ENCODE data around the gene PCED1A.

Gene PCED1A

DNA sequence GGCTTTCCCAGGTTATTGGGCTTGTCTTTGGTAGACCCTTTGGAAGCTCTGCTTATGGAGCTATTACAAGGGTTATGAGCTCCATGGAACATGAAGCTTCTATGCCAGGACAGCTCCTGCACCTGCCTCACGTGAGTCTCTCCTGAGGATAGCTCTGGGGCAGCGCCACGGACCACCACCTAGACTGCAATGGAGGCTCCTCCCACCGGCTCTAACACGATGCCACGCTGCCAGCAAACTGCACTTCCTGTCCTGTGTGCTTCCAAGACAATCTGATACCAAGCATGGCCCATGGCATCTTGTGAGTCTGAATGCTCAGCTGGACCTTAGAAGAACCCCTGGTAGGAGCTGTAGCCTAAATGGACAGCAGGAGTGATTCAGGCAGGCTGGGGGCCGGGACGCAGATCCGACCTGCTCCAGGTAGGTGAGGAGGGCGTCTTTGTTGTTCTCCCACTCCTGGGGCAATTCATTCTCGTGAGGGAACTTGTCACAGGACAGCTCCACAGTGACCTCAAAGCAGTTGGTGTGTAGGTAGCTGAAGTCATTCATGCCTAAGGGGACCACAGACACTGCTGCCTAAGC lies 45.5 kb downstream of the PCED1A start:
- TF ChIP-seq, protein P1, sequence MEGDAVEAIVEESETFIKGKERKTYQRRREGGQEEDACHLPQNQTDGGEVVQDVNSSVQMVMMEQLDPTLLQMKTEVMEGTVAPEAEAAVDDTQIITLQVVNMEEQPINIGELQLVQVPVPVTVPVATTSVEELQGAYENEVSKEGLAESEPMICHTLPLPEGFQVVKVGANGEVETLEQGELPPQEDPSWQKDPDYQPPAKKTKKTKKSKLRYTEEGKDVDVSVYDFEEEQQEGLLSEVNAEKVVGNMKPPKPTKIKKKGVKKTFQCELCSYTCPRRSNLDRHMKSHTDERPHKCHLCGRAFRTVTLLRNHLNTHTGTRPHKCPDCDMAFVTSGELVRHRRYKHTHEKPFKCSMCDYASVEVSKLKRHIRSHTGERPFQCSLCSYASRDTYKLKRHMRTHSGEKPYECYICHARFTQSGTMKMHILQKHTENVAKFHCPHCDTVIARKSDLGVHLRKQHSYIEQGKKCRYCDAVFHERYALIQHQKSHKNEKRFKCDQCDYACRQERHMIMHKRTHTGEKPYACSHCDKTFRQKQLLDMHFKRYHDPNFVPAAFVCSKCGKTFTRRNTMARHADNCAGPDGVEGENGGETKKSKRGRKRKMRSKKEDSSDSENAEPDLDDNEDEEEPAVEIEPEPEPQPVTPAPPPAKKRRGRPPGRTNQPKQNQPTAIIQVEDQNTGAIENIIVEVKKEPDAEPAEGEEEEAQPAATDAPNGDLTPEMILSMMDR (IDR thresholded peaks at IDR 0.05) = no peak
- Histone ChIP-seq H3K9me3 (ENCODE audit: control insufficient read depth, low read length) (no peaks in the 10 kb centered on the region), H3K36me3 (ENCODE audit: control insufficient read depth, insufficient read depth, low read length) (no peaks in the 10 kb centered on the region), H3K27me3 (ENCODE audit: control insufficient read depth, insufficient read depth, low read length) (no peaks in the 10 kb centered on the region), H3K79me2 (no peaks in the 10 kb centered on the region), H3K4me2 (ENCODE audit: low read length) (no peak overlapping the region), H2AFZ (no peak overlapping the region), H3K4me1 (no peaks in the 10 kb centered on the region), H3K4me3 (ENCODE audit: low read depth, low read length) (no peak overlapping the region), H3K27ac (no peak overlapping the region), H3K9ac (no peak overlapping the region)

DNA sequence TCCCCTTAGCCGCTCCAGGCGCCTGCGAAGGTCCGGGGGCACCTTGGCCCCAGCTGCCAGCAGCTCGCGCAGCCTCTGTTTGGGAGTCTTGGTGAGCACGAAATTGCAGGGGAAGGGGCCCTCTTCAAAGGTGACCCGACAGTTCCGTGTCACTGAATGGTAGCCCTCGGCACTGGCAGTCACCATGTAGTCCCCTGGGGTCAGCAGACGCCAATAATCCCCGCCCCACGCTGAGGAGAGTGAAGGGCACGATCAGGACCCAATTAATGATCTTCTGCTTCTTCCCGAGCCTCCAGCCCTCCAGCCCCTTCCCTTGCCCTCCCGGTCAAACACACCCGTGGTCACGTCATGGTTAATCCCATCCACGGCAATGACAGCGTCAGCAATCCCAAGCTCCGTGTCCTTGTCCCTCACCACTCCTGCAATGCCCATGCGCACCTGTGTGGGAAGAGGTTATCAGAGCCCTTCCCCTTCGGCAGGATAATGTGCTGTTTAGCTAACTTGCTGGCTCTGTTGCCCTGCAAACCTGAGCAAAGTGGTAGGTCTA lies 46.2 kb downstream of the PCED1A start:
- no peak overlapping the region for H3K27ac ChIP-seq
- no peak overlapping the region for H3K4me3 ChIP-seq (ENCODE audit: low read depth, low read length)
- H3K9me3 ChIP-seq (ENCODE audit: control insufficient read depth, low read length) = no peaks in the 10 kb centered on the region
- H3K79me2 ChIP-seq = no peaks in the 10 kb centered on the region
- H3K4me2 ChIP-seq (ENCODE audit: low read length) = no peak overlapping the region
- no peak overlapping the region for H2AFZ ChIP-seq
- TF ChIP-seq, protein P1 (IDR thresholded peaks at IDR 0.05) = no peak
- H3K9ac ChIP-seq = no peak overlapping the region
- H3K36me3 ChIP-seq (ENCODE audit: control insufficient read depth, insufficient read depth, low read length) = no peaks in the 10 kb centered on the region
- H3K4me1 ChIP-seq = no peaks in the 10 kb centered on the region
- H3K27me3 ChIP-seq (ENCODE audit: control insufficient read depth, insufficient read depth, low read length) = no peaks in the 10 kb centered on the region

DNA sequence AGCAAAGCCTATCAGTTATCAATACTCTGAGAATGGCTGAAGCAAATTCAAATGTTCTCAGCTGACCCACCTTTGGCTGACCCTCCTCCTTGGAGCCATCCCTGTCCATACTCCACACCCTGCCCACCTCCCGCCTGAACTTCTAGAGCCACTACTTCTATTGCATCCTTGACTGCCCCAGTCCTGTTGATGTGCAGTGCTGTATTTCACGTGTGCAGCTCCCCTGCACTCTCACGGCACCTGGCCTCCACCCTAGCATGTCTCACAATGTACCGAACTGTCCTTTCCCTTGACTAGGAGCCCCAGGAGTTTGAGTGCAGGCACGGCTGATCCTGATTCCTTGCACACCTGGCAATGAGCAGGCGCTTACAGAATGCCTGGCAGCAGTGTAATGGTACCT lies 47.0 kb downstream of the PCED1A start:
- no peaks in the 10 kb centered on the region for H3K36me3 ChIP-seq (ENCODE audit: control insufficient read depth, insufficient read depth, low read length)
- H3K4me1 ChIP-seq = no peaks in the 10 kb centered on the region
- TF ChIP-seq, protein P1 (IDR thresholded peaks at IDR 0.05) = no peak
- H3K4me2 ChIP-seq (ENCODE audit: low read length) = no peak overlapping the region
- H3K27me3 ChIP-seq (ENCODE audit: control insufficient read depth, insufficient read depth, low read length) = no peaks in the 10 kb centered on the region
- H3K4me3 ChIP-seq (ENCODE audit: low read depth, low read length) = no peak overlapping the region
- H3K27ac ChIP-seq = no peak overlapping the region
- H2AFZ ChIP-seq = no peak overlapping the region
- H3K9ac ChIP-seq = no peak overlapping the region
- H3K79me2 ChIP-seq = no peaks in the 10 kb centered on the region
- no peaks in the 10 kb centered on the region for H3K9me3 ChIP-seq (ENCODE audit: control insufficient read depth, low read length)
